Peyer's patch (tissue), 4 donors: ENCODE results near the gene RUSC1.

Source experiments
- POLR2A ChIP-seq, 2 donors: fragments of 450-650 bp; IDR thresholded peaks; one replicate each; pipeline ENCODE4 v1.5.1; 2017; ENCODE audit warnings: antibody characterized with exemption in 2 of 2, mild to moderate bottlenecking in 2 of 2, moderate library complexity in 2 of 2
- TF ChIP-seq, protein P1 (sequence below), 6 experiments: fragments of 450-650 bp in 4 of 6; fragments of 200-600 bp in 2 of 6; sonication (generic) in 1 of 6; IDR thresholded peaks; one replicate each; pipeline ENCODE4 v1.5.1; 2017 to 2019; ENCODE audit warnings: antibody characterized with exemption in 6 of 6, mild to moderate bottlenecking in 3 of 6, moderate library complexity in 1 of 6

DNA sequence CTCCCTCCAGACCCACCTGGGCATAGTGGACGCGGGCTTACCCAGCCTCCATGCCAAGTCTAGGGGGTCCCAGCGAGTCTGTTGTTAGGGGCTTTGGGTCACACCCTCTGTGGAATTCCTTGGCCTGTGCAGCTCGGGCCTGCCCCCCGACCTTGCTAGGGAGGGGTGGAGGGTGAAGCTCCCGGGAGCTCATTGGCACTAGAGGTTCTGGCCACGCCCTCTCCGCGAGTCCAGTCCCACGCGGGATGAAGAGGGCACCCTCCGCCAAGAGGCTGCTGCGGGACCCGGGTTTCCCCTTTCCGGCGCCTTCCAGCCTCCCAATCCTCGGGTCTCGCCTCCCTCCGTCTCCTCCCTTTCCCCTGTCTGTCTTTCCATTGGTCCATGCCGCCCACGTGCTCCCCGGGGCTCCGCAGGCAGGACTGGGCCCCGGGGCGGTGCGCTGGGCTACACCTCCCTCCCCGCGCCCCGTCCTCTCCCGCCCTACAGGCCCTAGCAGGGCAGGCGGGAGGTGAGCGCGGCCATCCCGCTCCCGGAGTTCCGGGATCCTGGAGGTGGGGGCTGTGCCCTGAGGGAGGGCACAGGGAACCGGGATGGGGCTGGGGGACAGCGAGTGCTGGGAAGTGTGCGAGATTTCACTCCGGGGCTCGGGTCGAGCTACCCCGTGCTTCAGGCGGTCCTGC is 3.5 kb downstream of the RUSC1 start:
- TF ChIP-seq POLR2A (IDR thresholded peaks at IDR 0.05): peak; percentile 90 to 91
- TF ChIP-seq, protein P1, sequence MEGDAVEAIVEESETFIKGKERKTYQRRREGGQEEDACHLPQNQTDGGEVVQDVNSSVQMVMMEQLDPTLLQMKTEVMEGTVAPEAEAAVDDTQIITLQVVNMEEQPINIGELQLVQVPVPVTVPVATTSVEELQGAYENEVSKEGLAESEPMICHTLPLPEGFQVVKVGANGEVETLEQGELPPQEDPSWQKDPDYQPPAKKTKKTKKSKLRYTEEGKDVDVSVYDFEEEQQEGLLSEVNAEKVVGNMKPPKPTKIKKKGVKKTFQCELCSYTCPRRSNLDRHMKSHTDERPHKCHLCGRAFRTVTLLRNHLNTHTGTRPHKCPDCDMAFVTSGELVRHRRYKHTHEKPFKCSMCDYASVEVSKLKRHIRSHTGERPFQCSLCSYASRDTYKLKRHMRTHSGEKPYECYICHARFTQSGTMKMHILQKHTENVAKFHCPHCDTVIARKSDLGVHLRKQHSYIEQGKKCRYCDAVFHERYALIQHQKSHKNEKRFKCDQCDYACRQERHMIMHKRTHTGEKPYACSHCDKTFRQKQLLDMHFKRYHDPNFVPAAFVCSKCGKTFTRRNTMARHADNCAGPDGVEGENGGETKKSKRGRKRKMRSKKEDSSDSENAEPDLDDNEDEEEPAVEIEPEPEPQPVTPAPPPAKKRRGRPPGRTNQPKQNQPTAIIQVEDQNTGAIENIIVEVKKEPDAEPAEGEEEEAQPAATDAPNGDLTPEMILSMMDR (IDR thresholded peaks at IDR 0.05): peak in 1 of 6 experiments; percentile 18
